IPS-20b (cell line): ENCODE measurements around the gene MICOS13.
"Not testable (repeated sequence)": the region's sequence is repeated elsewhere in the genome, so short reads cannot be mapped to it uniquely, and the experiment has no call there.

ENCODE experiments used
- H3K27ac ChIP-seq: one replicate; pipeline ENCODE4 v1.5.1; 2013; ENCODE audit warnings: low read length
- H3K27me3 ChIP-seq: 2 replicates; pipeline ENCODE4 v1.6.1; 2013; ENCODE audit warnings: mild to moderate bottlenecking, low read length, inconsistent platforms; ENCODE audit not compliant: insufficient read depth
- H3K36me3 ChIP-seq: 2 replicates; pipeline ENCODE4 v1.6.1; 2013; ENCODE audit warnings: low read depth, mild to moderate bottlenecking, inconsistent platforms, low read length, moderate library complexity; ENCODE audit not compliant: insufficient read depth
- H3K4me1 ChIP-seq: 2 replicates; pipeline ENCODE4 v1.6.1; 2013; ENCODE audit warnings: mild to moderate bottlenecking, control low read depth, inconsistent platforms, low read length, moderate library complexity; ENCODE audit not compliant: insufficient read depth
- H3K4me3 ChIP-seq: 2 replicates; pipeline ENCODE4 v1.5.1; 2013; ENCODE audit warnings: mild to moderate bottlenecking, low read length, inconsistent platforms
- H3K9ac ChIP-seq: 2 replicates; pipeline ENCODE4 v1.6.1; 2013; ENCODE audit warnings: low read depth, mild to moderate bottlenecking, inconsistent platforms, low read length, moderate library complexity
- H3K9me3 ChIP-seq: 2 replicates; pipeline ENCODE4 v1.6.1; 2013; ENCODE audit warnings: mild to moderate bottlenecking, low read depth, low read length, inconsistent platforms; ENCODE audit not compliant: insufficient read depth

Gene MICOS13

GRCh38 chr19:5690125-5690954 is 10.0 kb upstream of the MICOS13 start, which contains the start of gene RPL36:
Gene RPL36, plus strand, starts transcription at chr19:5690295. Its CDS starts 213 bp downstream, at chr19:5690508.
- Histone ChIP-seq H3K4me3 (peak within 1 kb of the TSS; percentile 98), H3K4me1 (no peaks in the 10 kb centered on the region; the same call in 1 of the 2 replicates), H3K27ac (peak within 1 kb of the TSS; percentile 98), H3K9me3 (no peaks in the 10 kb centered on the region), H3K9ac (peak within 1 kb of the TSS; percentile 100), H3K27me3 (no peaks in the 10 kb centered on the region), H3K36me3 (peaks cover 45% of the 10 kb centered on the region)

- not testable (repeated sequence) for H3K4me1 ChIP-seq, H3K9ac ChIP-seq, H3K9me3 ChIP-seq, H3K27ac ChIP-seq, H3K4me3 ChIP-seq, H3K27me3 ChIP-seq
- peaks cover 25% of the 10 kb centered on the region for H3K36me3 ChIP-seq
Observed at GRCh38 chr19:5688262-5688881, 8.1 kb upstream of the MICOS13 start.

GRCh38 chr19:5687360-5688198 is 7.3 kb upstream of the MICOS13 start:
- Histone ChIP-seq H3K4me3 (no peak overlapping the region), H3K27me3 (no peaks in the 10 kb centered on the region), H3K9ac (no peak overlapping the region), H3K36me3 (peaks cover 17% of the 10 kb centered on the region), H3K4me1 (no peaks in the 10 kb centered on the region; the same call in 1 of the 2 replicates), H3K9me3 (no peaks in the 10 kb centered on the region), H3K27ac (no peak overlapping the region)

- Histone ChIP-seq H3K4me1 (no peaks in the 10 kb centered on the region; the same call in 1 of the 2 replicates), H3K9me3 (no peaks in the 10 kb centered on the region), H3K27ac (no peak overlapping the region), H3K27me3 (no peaks in the 10 kb centered on the region), H3K36me3 (peaks cover 9% of the 10 kb centered on the region), H3K4me3 (peak overlapping the region; percentile 73; the same call in 1 of the 2 replicates), H3K9ac (peak overlapping the region; percentile 48; the same call in 1 of the 2 replicates)
Observed at GRCh38 chr19:5686647-5687359, 6.5 kb upstream of the MICOS13 start.

GRCh38 chr19:5686326-5686646 is 6.0 kb upstream of the MICOS13 start:
- Histone ChIP-seq H3K36me3 (peaks cover 4% of the 10 kb centered on the region), H3K9ac (no peak overlapping the region), H3K9me3 (no peaks in the 10 kb centered on the region), H3K27ac (no peak overlapping the region), H3K4me3 (peak overlapping the region; percentile 73; the same call in 1 of the 2 replicates), H3K4me1 (no peaks in the 10 kb centered on the region; the same call in 1 of the 2 replicates), H3K27me3 (no peaks in the 10 kb centered on the region)

- H3K4me1 ChIP-seq, result no peaks in the 10 kb centered on the region; the same call in 1 of the 2 replicates
- no peak overlapping the region for H3K4me3 ChIP-seq
- no peak overlapping the region for H3K9ac ChIP-seq
- H3K27me3 ChIP-seq, result no peaks in the 10 kb centered on the region
- H3K9me3 ChIP-seq, result no peaks in the 10 kb centered on the region
- H3K36me3 ChIP-seq, result no peaks in the 10 kb centered on the region
- H3K27ac ChIP-seq, result no peak overlapping the region
Observed at GRCh38 chr19:5684694-5685430, 4.5 kb upstream of the MICOS13 start.

GRCh38 chr19:5683177-5683886 is 3.0 kb upstream of the MICOS13 start:
- no peaks in the 10 kb centered on the region for H3K27me3 ChIP-seq
- no peaks in the 10 kb centered on the region for H3K36me3 ChIP-seq
- H3K4me1 ChIP-seq, result no peaks in the 10 kb centered on the region; the same call in 1 of the 2 replicates
- H3K4me3 ChIP-seq, result no peak overlapping the region
- no peak overlapping the region for H3K9ac ChIP-seq
- H3K9me3 ChIP-seq, result no peaks in the 10 kb centered on the region
- H3K27ac ChIP-seq, result no peak overlapping the region

- Histone ChIP-seq H3K9ac (no peak overlapping the region), H3K9me3 (no peaks in the 10 kb centered on the region), H3K4me1 (no peaks in the 10 kb centered on the region; the same call in 1 of the 2 replicates), H3K4me3 (no peak overlapping the region), H3K27ac (no peak overlapping the region), H3K36me3 (no peaks in the 10 kb centered on the region), H3K27me3 (no peaks in the 10 kb centered on the region)
Observed at GRCh38 chr19:5682107-5682482, 1.8 kb upstream of the MICOS13 start.

GRCh38 chr19:5681391-5682106 is 1.2 kb upstream of the MICOS13 start:
- Histone ChIP-seq H3K4me3 (peak overlapping the region; percentile 94), H3K4me1 (no peaks in the 10 kb centered on the region; the same call in 1 of the 2 replicates), H3K36me3 (no peaks in the 10 kb centered on the region), H3K9me3 (no peaks in the 10 kb centered on the region), H3K27me3 (no peaks in the 10 kb centered on the region), H3K9ac (peak overlapping the region; percentile 62; the same call in 1 of the 2 replicates), H3K27ac (no peak overlapping the region)

- Histone ChIP-seq H3K27me3 (no peaks in the 10 kb centered on the region), H3K4me1 (no peaks in the 10 kb centered on the region), H3K4me3 (peak overlapping the region; percentile 94), H3K9ac (peak overlapping the region; percentile 85), H3K36me3 (no peaks in the 10 kb centered on the region), H3K27ac (peak overlapping the region; percentile 93), H3K9me3 (no peaks in the 10 kb centered on the region)
Observed at GRCh38 chr19:5680084-5680436, 256 bp downstream of the MICOS13 start.
